Stimulated activated CD8-positive, alpha-beta memory T cell treated with anti-CD3 and anti-CD28 coated beads, Interleukin-4, amount 100 ng/mL, for 24 hours (primary cell): Measurements from ENCODE around the gene TGIF2.
"Not testable (repeated sequence)": the region's sequence is repeated elsewhere in the genome, so short reads cannot be mapped to it uniquely, and the experiment has no call there.

Source experiments
- DNase-seq: peaks from one replicate; pipeline ENCODE4 v3.0.0-alpha.2; 2020; ENCODE audit warnings: low read depth

Gene TGIF2

GRCh38 chr20:36547186-36548005, 26.0 kb upstream of the TGIF2 start:
- no peak for DNase-seq

- DNase-seq = no peak
Observed at GRCh38 chr20:36548006-36548315, 25.4 kb upstream of the TGIF2 start.

GRCh38 chr20:36548704-36549627, 24.4 kb upstream of the TGIF2 start:
- no peak for DNase-seq

GRCh38 chr20:36549628-36549941, 23.8 kb upstream of the TGIF2 start:
- no peak for DNase-seq

- DNase-seq = no peak
Observed at GRCh38 chr20:36549942-36550789, 23.2 kb upstream of the TGIF2 start.

GRCh38 chr20:36550790-36551299, 22.6 kb upstream of the TGIF2 start:
- no peak for DNase-seq

- DNase-seq = no peak
Observed at GRCh38 chr20:36555248-36555647, 18.1 kb upstream of the TGIF2 start.

GRCh38 chr20:36562724-36563123, 10.7 kb upstream of the TGIF2 start:
- no peak for DNase-seq

- DNase-seq = no peak
Observed at GRCh38 chr20:36563374-36563773, 10.0 kb upstream of the TGIF2 start.

- DNase-seq = not testable (repeated sequence)
Observed at GRCh38 chr20:36564078-36564725, 9.2 kb upstream of the TGIF2 start.

- not testable (repeated sequence) for DNase-seq
Observed at GRCh38 chr20:36564726-36565121, 8.7 kb upstream of the TGIF2 start.

GRCh38 chr20:36565520-36565919, 7.9 kb upstream of the TGIF2 start:
- DNase-seq = no peak

- DNase-seq = no peak
Observed at GRCh38 chr20:36569847-36570429, 3.5 kb upstream of the TGIF2 start.

GRCh38 chr20:36571564-36572504, 1.6 kb upstream of the TGIF2 start:
- no peak for DNase-seq

GRCh38 chr20:36572701-36573102, 695 bp upstream of the TGIF2 start:
- DNase-seq = peak; percentile 47

GRCh38 chr20:36573798-36574365, 485 bp downstream of the TGIF2 start:
- DNase-seq = peak; percentile 22

- DNase-seq = peak; percentile 30
Observed at GRCh38 chr20:36574366-36575135, 1.2 kb downstream of the TGIF2 start.

GRCh38 chr20:36576081-36576445, 2.7 kb downstream of the TGIF2 start:
- DNase-seq = no peak
